ENCODE measurements around the gene ANKRD39.

- TF ChIP-seq CTCF (IDR thresholded peaks at IDR 0.05) (no peak), POLR2AphosphoS5 (IDR thresholded peaks at IDR 0.05) (no peak), POLR2A (IDR thresholded peaks at IDR 0.05) (no peak)
Measured at GRCh38 chr2:96853321-96853720, 4.5 kb downstream of the ANKRD39 start.

All from gastroesophageal sphincter (tissue), 3 donors.